Measurements from ENCODE around the gene NRG2.
A peak's percentile ranks its signal among the peaks of the same experiment; 100 is the strongest.

The NRG2 gene

GRCh38 chr5:139926797-139927503 is 116.1 kb downstream of the NRG2 start:
- DNase-seq = no peak

GRCh38 chr5:139925650-139926640 is 117.2 kb downstream of the NRG2 start:
- DNase-seq = no peak

GRCh38 chr5:139925216-139925562 is 117.9 kb downstream of the NRG2 start:
- no peak for DNase-seq

- no peak for DNase-seq
These were observed 118.5 kb downstream of the NRG2 start for GRCh38 chr5:139924294-139925215.

GRCh38 chr5:139919308-139919707 is 123.8 kb downstream of the NRG2 start:
- DNase-seq = no peak

GRCh38 chr5:139915834-139916233 is 127.3 kb downstream of the NRG2 start:
- DNase-seq = no peak

- no peak for DNase-seq
These were observed 127.8 kb downstream of the NRG2 start for GRCh38 chr5:139915266-139915665.

GRCh38 chr5:139914218-139914807 is 128.8 kb downstream of the NRG2 start:
- DNase-seq = no peak

GRCh38 chr5:139912804-139913203 is 130.3 kb downstream of the NRG2 start:
- peak; percentile 11 for DNase-seq

GRCh38 chr5:139912158-139912557 is 130.9 kb downstream of the NRG2 start:
- DNase-seq = no peak

GRCh38 chr5:139911425-139912120 is 131.5 kb downstream of the NRG2 start:
- no peak for DNase-seq

GRCh38 chr5:139910901-139911300 is 132.2 kb downstream of the NRG2 start:
- DNase-seq = no peak

GRCh38 chr5:139910036-139910435 is 133.1 kb downstream of the NRG2 start:
- DNase-seq = no peak

GRCh38 chr5:139908749-139909148 is 134.3 kb downstream of the NRG2 start:
- peak; percentile 37 for DNase-seq

- no peak for DNase-seq
These were observed 136.4 kb downstream of the NRG2 start for GRCh38 chr5:139906661-139907060.

- no peak for DNase-seq
These were observed 138.1 kb downstream of the NRG2 start for GRCh38 chr5:139904816-139905661.

GRCh38 chr5:139904566-139904815 is 138.6 kb downstream of the NRG2 start:
- DNase-seq = no peak

GRCh38 chr5:139903795-139904565 is 139.1 kb downstream of the NRG2 start:
- peak; percentile 57 for DNase-seq

GRCh38 chr5:139903450-139903794 is 139.7 kb downstream of the NRG2 start:
- DNase-seq = no peak

GRCh38 chr5:139901986-139902385 is 141.1 kb downstream of the NRG2 start:
- no peak for DNase-seq

GRCh38 chr5:139901251-139901575 is 141.9 kb downstream of the NRG2 start:
- DNase-seq = no peak
